Upper lobe of right lung (tissue), 1 donor: Measurements from ENCODE around the gene PPP2R5D. TPM values are rescaled to one million over a fixed set of nuclear protein-coding genes. Genes with fewer than 3 reads are reported as not detected.

Source experiments
- ATAC-seq: fragments of 200-7000 bp; cut with Tn5 transposase; one replicate; pipeline ENCODE4 v1.9.1; 2020; ENCODE audit warnings: mild to moderate bottlenecking, moderate library complexity
- DNase-seq: peaks from one replicate; pipeline ENCODE4 v3.0.0-alpha.2; 2020
- H3K27ac ChIP-seq: fragments of 200-600 bp; one replicate; pipeline ENCODE4 v1.8.0; 2022
- H3K27me3 ChIP-seq: fragments of 200-600 bp; one replicate; pipeline ENCODE4 v1.8.0; 2022; ENCODE audit warnings: mild to moderate bottlenecking
- H3K36me3 ChIP-seq: fragments of 200-600 bp; one replicate; pipeline ENCODE4 v1.8.0; 2022
- H3K4me1 ChIP-seq: fragments of 200-600 bp; one replicate; pipeline ENCODE4 v1.8.0; 2022
- H3K4me3 ChIP-seq: fragments of 200-600 bp; one replicate; pipeline ENCODE4 v1.8.0; 2022; ENCODE audit warnings: mild to moderate bottlenecking
- H3K9me3 ChIP-seq: fragments of 200-600 bp; one replicate; pipeline ENCODE4 v1.8.0; 2022
- CTCF ChIP-seq: fragments of 200-600 bp; IDR thresholded peaks from one replicate; pipeline ENCODE4 v1.8.0; 2022; ENCODE audit warnings: antibody characterized with exemption
- intact Hi-C: fragments of 100-400 bp; cut with DNase I; formaldehyde crosslinking; loops from one replicate; pipeline ENCODE4 v1.11.0; 2022
- total RNA-seq: library from RNA; stranded (reverse); fragmentation: NEBNext Ultra II Directional; extraction: Animal tissue kit (Norgen Biotek cat#: 25700); gene quantifications from one replicate; pipeline ENCODE4 v1.2.1, GENCODE V29; 2021
- donor health status: DM: no; HTN: yes; CAD: no; lungs with severe emphysema.

The PPP2R5D gene
- total RNA-seq, 1 donor from 2014 or later, result 24.1 TPM

GRCh38 chr6:42970871-42971612 lies 13.3 kb upstream of the PPP2R5D start:
- no peak for ATAC-seq

GRCh38 chr6:42971746-42972327 lies 12.5 kb upstream of the PPP2R5D start:
- H3K27me3 ChIP-seq, result no peaks in the 10 kb centered on the region
- peaks cover 14% of the 10 kb centered on the region for H3K36me3 ChIP-seq
- no peak overlapping the region for H3K27ac ChIP-seq
- ATAC-seq (no peak), DNase-seq (no peak)
- no peak for TF ChIP-seq CTCF
- H3K9me3 ChIP-seq, result no peaks in the 10 kb centered on the region
- no peak overlapping the region for H3K4me3 ChIP-seq
- peaks cover 1% of the 10 kb centered on the region for H3K4me1 ChIP-seq
- intact Hi-C loops, result no loop called here

More at GRCh38 chr6:42970871-42971612, 13.3 kb upstream of the PPP2R5D start:
- DNase-seq, result no peak
- Histone ChIP-seq H3K4me1 (no peaks in the 10 kb centered on the region), H3K27me3 (no peaks in the 10 kb centered on the region), H3K27ac (no peak overlapping the region), H3K9me3 (no peaks in the 10 kb centered on the region), H3K36me3 (peaks cover 20% of the 10 kb centered on the region), H3K4me3 (no peak overlapping the region)
- intact Hi-C loops, result no loop called here
- TF ChIP-seq CTCF, result no peak

GRCh38 chr6:42973926-42974325 lies 10.4 kb upstream of the PPP2R5D start:
- H3K27me3 ChIP-seq, result no peaks in the 10 kb centered on the region
- H3K9me3 ChIP-seq, result no peaks in the 10 kb centered on the region
- TF ChIP-seq CTCF, result no peak
- peaks cover 15% of the 10 kb centered on the region for H3K4me1 ChIP-seq
- peak; percentile 69 for ATAC-seq
- intact Hi-C loops, result no loop called here
- H3K27ac ChIP-seq, result no peak overlapping the region
- no peak overlapping the region for H3K4me3 ChIP-seq
- no peaks in the 10 kb centered on the region for H3K36me3 ChIP-seq
- no peak for DNase-seq

GRCh38 chr6:42974919-42975505 lies 9.4 kb upstream of the PPP2R5D start:
- DNase-seq, result no peak
- peaks cover 22% of the 10 kb centered on the region for H3K4me1 ChIP-seq
- intact Hi-C loops, result no loop called here
- H3K27ac ChIP-seq, result no peak overlapping the region
- no peaks in the 10 kb centered on the region for H3K9me3 ChIP-seq
- H3K36me3 ChIP-seq, result no peaks in the 10 kb centered on the region
- H3K4me3 ChIP-seq, result no peak overlapping the region
- no peak for TF ChIP-seq CTCF
- no peaks in the 10 kb centered on the region for H3K27me3 ChIP-seq
- no peak for ATAC-seq

GRCh38 chr6:42978487-42978838 lies 5.9 kb upstream of the PPP2R5D start:
- intact Hi-C loops, result no loop called here
- Histone ChIP-seq H3K9me3 (no peaks in the 10 kb centered on the region), H3K36me3 (no peaks in the 10 kb centered on the region), H3K27me3 (no peaks in the 10 kb centered on the region), H3K27ac (peak overlapping the region; percentile 92), H3K4me1 (peaks cover 24% of the 10 kb centered on the region), H3K4me3 (peak overlapping the region; percentile 95)
- TF ChIP-seq CTCF, result no peak
- DNase-seq (peak; percentile 81), ATAC-seq (peak; percentile 52)
